Sigmoid colon (tissue), 7 donors: ENCODE results near the gene CFAP126. TPM values are rescaled to one million over a fixed set of nuclear protein-coding genes. Genes with fewer than 3 reads are reported as not detected.

Experiments used
- DNase-seq: peaks from one replicate; pipeline ENCODE4 v3.0.0-alpha.2; 2019
- H3K27ac ChIP-seq, 4 donors: fragments of 200-600 bp; sonication (generic); one replicate each; pipeline ENCODE4 v1.5.1; 2016 to 2019; ENCODE audit warnings: mild to moderate bottlenecking in 1 of 4
- H3K27me3 ChIP-seq, 3 donors: fragments of 200-600 bp; sonication (generic); one replicate each; pipeline ENCODE4 v1.5.1; 2019; ENCODE audit warnings: mild to moderate bottlenecking in 1 of 3
- H3K36me3 ChIP-seq, 4 donors: fragments of 200-600 bp; sonication (generic); one replicate each; pipeline ENCODE4 v1.5.1; 2016 to 2019
- H3K4me1 ChIP-seq, 4 donors: fragments of 200-600 bp; sonication (generic); one replicate each; pipeline ENCODE4 v1.5.1; 2017 to 2019
- H3K4me3 ChIP-seq, 4 donors: fragments of 200-600 bp; sonication (generic); one replicate each; pipeline ENCODE4 v1.5.1; 2017 to 2019; ENCODE audit warnings: mild to moderate bottlenecking in 2 of 4, moderate library complexity in 1 of 4
- H3K9me3 ChIP-seq, 4 donors: fragments of 200-600 bp in 3 of 4; sonication (generic) in 3 of 4; one replicate each; pipeline versions ENCODE4 v1.5.1 to v1.6.1; 2013 to 2019
- CTCF ChIP-seq, 4 experiments: fragments of 450-650 bp in 3 of 4; fragments of 200-600 bp in 1 of 4; IDR thresholded peaks; one replicate each; pipeline ENCODE4 v1.5.1; 2016 to 2019; ENCODE audit warnings: antibody characterized with exemption in 4 of 4, mild to moderate bottlenecking in 3 of 4, moderate library complexity in 2 of 4
- EP300 ChIP-seq, 4 donors: sonication (generic); formaldehyde crosslinking; IDR thresholded peaks; one replicate each; pipeline ENCODE4 v1.6.1; 2017; ENCODE audit warnings: antibody characterized with exemption in 4 of 4
- POLR2A ChIP-seq, 2 donors: fragments of 450-650 bp; IDR thresholded peaks; one replicate each; pipeline ENCODE4 v1.6.1; 2016; ENCODE audit warnings: antibody characterized with exemption in 2 of 2, mild to moderate bottlenecking in 2 of 2, moderate library complexity in 2 of 2
- POLR2AphosphoS5 ChIP-seq, 4 donors: sonication (generic); formaldehyde crosslinking; IDR thresholded peaks; one replicate each; pipeline ENCODE4 v1.6.1; 2017; ENCODE audit warnings: antibody characterized with exemption in 4 of 4
- WGBS, 2 donors: extraction: QIAGEN DNeasy Blood & Tissue Kit; methylation state at CpG; one replicate each; pipeline ENCODE4 v1.1.7; 2013; 5-methylcytosine and 5-hydroxymethylcytosine counted together
- intact Hi-C: fragments of 100-400 bp; cut with DNase I; formaldehyde crosslinking; loops from one replicate; pipeline ENCODE4 v1.15.1; 2023
- polyA plus RNA-seq, 3 donors: library from polyadenylated mRNA; stranded (reverse); fragments of 200-250 nt; gene quantifications; one replicate each; pipeline ENCODE4 v1.2.3, GENCODE V29; 2013
- total RNA-seq, 4 donors: library from RNA; depleted of rRNA; stranded (reverse); fragments of >200 nt; gene quantifications; one replicate each; pipeline ENCODE4 v1.1.0, GENCODE V29; 2016
- donor health status: healthy with polysubstance abuse.
- donor health status: Bipolar disorder and iron deficiency.
- donor health status: healthy.

The CFAP126 gene
- total and polyA plus RNA-seq, 7 donors = not detected

- TF ChIP-seq CTCF (IDR thresholded peaks at IDR 0.05) (no peak), POLR2A (IDR thresholded peaks at IDR 0.05) (no peak), EP300 (IDR thresholded peaks at IDR 0.05) (no peak), POLR2AphosphoS5 (IDR thresholded peaks at IDR 0.05) (no peak)
- H3K9me3 ChIP-seq = no peaks in the 10 kb centered on the region
- intact Hi-C loops = loop anchor here (2.0 kb wide), 1 partner anchor 188 kb away; no protein-coding TSS in a partner anchor
- no peaks in the 10 kb centered on the region for H3K27me3 ChIP-seq
- H3K4me1 ChIP-seq = peaks cover 0 to 13% (median 8%) of the 10 kb centered on the region in 4 donors
- no peak overlapping the region for H3K4me3 ChIP-seq
- DNase-seq = no peak
- peak overlapping the region; percentile 90 to 94 (median 93) for H3K27ac ChIP-seq
- H3K36me3 ChIP-seq = no peaks in the 10 kb centered on the region
- WGBS, 2 donors = 89 to 96% methylated on average over 3 of the region's 3 CpGs
Measured at GRCh38 chr1:161388639-161389038, 21.0 kb upstream of the CFAP126 start.

GRCh38 chr1:161382214-161383019 is 14.7 kb upstream of the CFAP126 start:
- peak overlapping the region; percentile 48 to 81 (median 65) for H3K27ac ChIP-seq
- 38 to 46% methylated on average over 4 of the region's 4 CpGs for WGBS, 2 donors
- no peak for DNase-seq
- H3K27me3 ChIP-seq = no peaks in the 10 kb centered on the region
- peak; percentile 62 to 73 (median 66) for TF ChIP-seq CTCF (IDR thresholded peaks at IDR 0.05)
- peak in 1 of 4 donors; percentile 16 for TF ChIP-seq EP300 (IDR thresholded peaks at IDR 0.05)
- TF ChIP-seq POLR2AphosphoS5 (IDR thresholded peaks at IDR 0.05) = peak; percentile 46 to 86 (median 74)
- no peak for TF ChIP-seq POLR2A (IDR thresholded peaks at IDR 0.05)
- H3K4me1 ChIP-seq = peaks cover 0 to 16% (median 9%) of the 10 kb centered on the region in 4 donors
- H3K4me3 ChIP-seq = no peak overlapping the region
- H3K9me3 ChIP-seq = no peaks in the 10 kb centered on the region
- H3K36me3 ChIP-seq = no peaks in the 10 kb centered on the region
- intact Hi-C loops = loop anchor here (2.0 to 5.0 kb wide), 2 partner anchors 70 to 156 kb away; partner anchors contain the start of genes SDHC and TOMM40L

GRCh38 chr1:161381707-161382106 is 14.0 kb upstream of the CFAP126 start:
- TF ChIP-seq CTCF (IDR thresholded peaks at IDR 0.05) (no peak), EP300 (IDR thresholded peaks at IDR 0.05) (no peak), POLR2AphosphoS5 (IDR thresholded peaks at IDR 0.05) (no peak), POLR2A (IDR thresholded peaks at IDR 0.05) (no peak)
- Histone ChIP-seq H3K27ac (peak overlapping the region; percentile 51 to 81 (median 65)), H3K36me3 (no peaks in the 10 kb centered on the region), H3K4me3 (no peak overlapping the region), H3K27me3 (no peaks in the 10 kb centered on the region), H3K9me3 (no peaks in the 10 kb centered on the region), H3K4me1 (peaks cover 0 to 16% (median 9%) of the 10 kb centered on the region in 4 donors)
- intact Hi-C loops = loop anchor here (2.0 to 5.0 kb wide), 2 partner anchors 69 to 155 kb away; partner anchors contain the start of genes SDHC and TOMM40L
- DNase-seq = no peak
- WGBS, 2 donors = 35 to 49% methylated on average over 6 of the region's 6 CpGs

- Histone ChIP-seq H3K9me3 (no peaks in the 10 kb centered on the region), H3K4me3 (no peak overlapping the region), H3K27ac (no peak overlapping the region), H3K4me1 (peaks cover 0 to 16% (median 9%) of the 10 kb centered on the region in 4 donors), H3K27me3 (no peaks in the 10 kb centered on the region), H3K36me3 (no peaks in the 10 kb centered on the region)
- WGBS, 2 donors = 91 to 93% methylated on average over 18 of the region's 18 CpGs
- intact Hi-C loops = no loop called here
- DNase-seq = no peak
- TF ChIP-seq CTCF (IDR thresholded peaks at IDR 0.05) = no peak
- no peak for TF ChIP-seq EP300 (IDR thresholded peaks at IDR 0.05)
- no peak for TF ChIP-seq POLR2A (IDR thresholded peaks at IDR 0.05)
- TF ChIP-seq POLR2AphosphoS5 (IDR thresholded peaks at IDR 0.05) = no peak
Measured at GRCh38 chr1:161379071-161379470, 11.4 kb upstream of the CFAP126 start.
